WTC11 (cell line): Measurements from ENCODE around the gene CLCF1. TPM values are rescaled to one million over a fixed set of nuclear protein-coding genes. Genes with fewer than 3 reads are reported as not detected.
A peak's percentile ranks its signal among the peaks of the same experiment; 100 is the strongest.

Source experiments
- ATAC-seq: fragments of 200-7000 bp; cut with Tn5 transposase; 2 replicates; pipeline ENCODE4 v1.10.0; 2021; ENCODE audit warnings: mild to moderate bottlenecking, moderate library complexity
- CTCF ChIA-PET: fragments of 300-600 bp; sonication (Branson Sonifier 250); formaldehyde crosslinking; loops from one replicate; lab custom pipeline; 2021; ENCODE audit warnings: antibody characterized with exemption; lab: Charles Lee
- POLR2A ChIA-PET: fragments of 350-600 bp; sonication (Branson Sonifier 250); formaldehyde crosslinking; loops from one replicate; lab custom pipeline; 2021; ENCODE audit warnings: antibody characterized with exemption; lab: Charles Lee
- DNase-seq: peaks from one replicate; pipeline ENCODE4 v3.0.0; 2021; ENCODE audit warnings: low spot score
- H3K27ac Mint-ChIP-seq: 2 replicates; pipeline ENCODE4 v1.8.0; 2021; ENCODE audit warnings: mixed read lengths
- H3K27me3 Mint-ChIP-seq: 2 replicates; pipeline ENCODE4 v1.8.0; 2021; ENCODE audit warnings: low read depth, mild to moderate bottlenecking, moderate library complexity, mixed read lengths
- H3K36me3 Mint-ChIP-seq: 2 replicates; pipeline ENCODE4 v1.8.0; 2021; ENCODE audit warnings: mixed read lengths
- H3K4me1 Mint-ChIP-seq: 2 replicates; pipeline ENCODE4 v1.8.0; 2022; ENCODE audit warnings: mixed read lengths
- H3K4me3 Mint-ChIP-seq: 2 replicates; pipeline ENCODE4 v1.8.0; 2021; ENCODE audit warnings: mild to moderate bottlenecking, moderate library complexity, mixed read lengths
- H3K9me3 Mint-ChIP-seq: 2 replicates; pipeline ENCODE4 v1.8.0; 2021; ENCODE audit warnings: mixed read lengths
- CREB1 ChIP-seq: sonication (generic); formaldehyde crosslinking; IDR thresholded peaks from 2 replicates; pipeline ENCODE4 v1.8.0; 2023; ENCODE audit warnings: mild to moderate bottlenecking, missing genetic modification reagents
- GABPB1 ChIP-seq: sonication (generic); formaldehyde crosslinking; IDR thresholded peaks from 2 replicates; pipeline ENCODE4 v1.8.1; 2023; ENCODE audit warnings: mild to moderate bottlenecking, missing genetic modification reagents
- KAT7 ChIP-seq: sonication (generic); formaldehyde crosslinking; IDR thresholded peaks from 2 replicates; pipeline ENCODE4 v1.8.1; 2023; ENCODE audit warnings: missing genetic modification reagents, mild to moderate bottlenecking, borderline replicate concordance
- MYBL2 ChIP-seq: sonication (generic); formaldehyde crosslinking; IDR thresholded peaks from 2 replicates; pipeline ENCODE4 v1.8.1; 2023; ENCODE audit warnings: mild to moderate bottlenecking, moderate library complexity, missing genetic modification reagents
- NFATC4 ChIP-seq: fragments of 250-450 bp; sonication (Bioruptor Pico); IDR thresholded peaks from 2 replicates; pipeline ENCODE4 v1.9.0; 2021; ENCODE audit warnings: mild to moderate bottlenecking
- NFE2L1 ChIP-seq: sonication (generic); formaldehyde crosslinking; IDR thresholded peaks from 2 replicates; pipeline ENCODE4 v1.8.1; 2023; ENCODE audit warnings: missing genetic modification reagents
- NR2C2 ChIP-seq: sonication (generic); formaldehyde crosslinking; IDR thresholded peaks from 2 replicates; pipeline ENCODE4 v1.8.0; 2022; ENCODE audit warnings: mild to moderate bottlenecking, missing genetic modification reagents
- RELA ChIP-seq: sonication (generic); formaldehyde crosslinking; IDR thresholded peaks from 2 replicates; pipeline ENCODE4 v1.8.1; 2022; ENCODE audit warnings: missing genetic modification reagents, mild to moderate bottlenecking, borderline replicate concordance
- TCF7 ChIP-seq: sonication (generic); formaldehyde crosslinking; IDR thresholded peaks from 2 replicates; pipeline ENCODE4 v1.8.0; 2022; ENCODE audit warnings: mild to moderate bottlenecking, low read depth, missing genetic modification reagents, moderate library complexity
- ZBTB21 ChIP-seq: sonication (generic); formaldehyde crosslinking; IDR thresholded peaks from 2 replicates; pipeline ENCODE4 v1.8.1; 2023; ENCODE audit warnings: mild to moderate bottlenecking, missing genetic modification reagents, borderline replicate concordance
- ZMAT4 ChIP-seq: fragments of 250-450 bp; sonication (Bioruptor Pico); IDR thresholded peaks from 2 replicates; pipeline ENCODE4 v1.9.0; 2021; ENCODE audit warnings: mild to moderate bottlenecking
- ZNF219 ChIP-seq: sonication (generic); formaldehyde crosslinking; IDR thresholded peaks from 2 replicates; pipeline ENCODE4 v1.8.0; 2023; ENCODE audit warnings: missing genetic modification reagents, mild to moderate bottlenecking, borderline replicate concordance
- ZNF416 ChIP-seq: fragments of 250-450 bp; sonication (Bioruptor Pico); IDR thresholded peaks from 2 replicates; pipeline ENCODE4 v1.9.0; 2021; ENCODE audit warnings: mild to moderate bottlenecking, inconsistent platforms
- ZNF423 ChIP-seq: fragments of 250-450 bp; sonication (Bioruptor Pico); IDR thresholded peaks from 2 replicates; pipeline ENCODE4 v2.1.2; 2022; ENCODE audit warnings: mild to moderate bottlenecking, moderate library complexity
- total RNA-seq: library from RNA; stranded (reverse); gene quantifications from 3 replicates; pipeline ENCODE4 v1.2.3, GENCODE V29; 2021
- TF ChIP-seq, protein P1 (sequence below): sonication (generic); formaldehyde crosslinking; IDR thresholded peaks from 2 replicates; pipeline ENCODE4 v1.8.0; 2023; ENCODE audit warnings: missing genetic modification reagents
- TF ChIP-seq, protein P2 (sequence below): fragments of 250-450 bp; sonication (Bioruptor Pico); IDR thresholded peaks from 2 replicates; pipeline ENCODE4 v1.9.0; 2021; ENCODE audit warnings: mild to moderate bottlenecking
- TF ChIP-seq, protein P3 (sequence below): fragments of 200-600 bp; IDR thresholded peaks from 2 replicates; pipeline ENCODE4 v1.8.0; 2022; ENCODE audit warnings: antibody characterized with exemption

CLCF1 gene
- total RNA-seq, 1 experiment from 2014 or later: 0.92 TPM

GRCh38 chr11:67373648-67374570 lies 511 bp upstream of the CLCF1 start (continued):
- TF ChIP-seq ZMAT4 (CRISPR knock-in tag): no peak
- TF ChIP-seq CREB1 (CRISPR knock-in tag): no peak
- TF ChIP-seq GABPB1 (CRISPR knock-in tag): no peak
- no peak for TF ChIP-seq ZNF219 (CRISPR knock-in tag)
- peak; percentile 40; the same call in 1 of the 2 replicates for TF ChIP-seq ZNF423 (CRISPR knock-in tag)
- TF ChIP-seq, protein P1, sequence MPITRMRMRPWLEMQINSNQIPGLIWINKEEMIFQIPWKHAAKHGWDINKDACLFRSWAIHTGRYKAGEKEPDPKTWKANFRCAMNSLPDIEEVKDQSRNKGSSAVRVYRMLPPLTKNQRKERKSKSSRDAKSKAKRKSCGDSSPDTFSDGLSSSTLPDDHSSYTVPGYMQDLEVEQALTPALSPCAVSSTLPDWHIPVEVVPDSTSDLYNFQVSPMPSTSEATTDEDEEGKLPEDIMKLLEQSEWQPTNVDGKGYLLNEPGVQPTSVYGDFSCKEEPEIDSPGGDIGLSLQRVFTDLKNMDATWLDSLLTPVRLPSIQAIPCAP: no peak
- no peak for TF ChIP-seq KAT7 (CRISPR knock-in tag)
- TF ChIP-seq, protein P2, sequence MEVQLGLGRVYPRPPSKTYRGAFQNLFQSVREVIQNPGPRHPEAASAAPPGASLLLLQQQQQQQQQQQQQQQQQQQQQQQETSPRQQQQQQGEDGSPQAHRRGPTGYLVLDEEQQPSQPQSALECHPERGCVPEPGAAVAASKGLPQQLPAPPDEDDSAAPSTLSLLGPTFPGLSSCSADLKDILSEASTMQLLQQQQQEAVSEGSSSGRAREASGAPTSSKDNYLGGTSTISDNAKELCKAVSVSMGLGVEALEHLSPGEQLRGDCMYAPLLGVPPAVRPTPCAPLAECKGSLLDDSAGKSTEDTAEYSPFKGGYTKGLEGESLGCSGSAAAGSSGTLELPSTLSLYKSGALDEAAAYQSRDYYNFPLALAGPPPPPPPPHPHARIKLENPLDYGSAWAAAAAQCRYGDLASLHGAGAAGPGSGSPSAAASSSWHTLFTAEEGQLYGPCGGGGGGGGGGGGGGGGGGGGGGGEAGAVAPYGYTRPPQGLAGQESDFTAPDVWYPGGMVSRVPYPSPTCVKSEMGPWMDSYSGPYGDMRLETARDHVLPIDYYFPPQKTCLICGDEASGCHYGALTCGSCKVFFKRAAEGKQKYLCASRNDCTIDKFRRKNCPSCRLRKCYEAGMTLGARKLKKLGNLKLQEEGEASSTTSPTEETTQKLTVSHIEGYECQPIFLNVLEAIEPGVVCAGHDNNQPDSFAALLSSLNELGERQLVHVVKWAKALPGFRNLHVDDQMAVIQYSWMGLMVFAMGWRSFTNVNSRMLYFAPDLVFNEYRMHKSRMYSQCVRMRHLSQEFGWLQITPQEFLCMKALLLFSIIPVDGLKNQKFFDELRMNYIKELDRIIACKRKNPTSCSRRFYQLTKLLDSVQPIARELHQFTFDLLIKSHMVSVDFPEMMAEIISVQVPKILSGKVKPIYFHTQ (CRISPR knock-in tag): no peak
- no peak for TF ChIP-seq NR2C2
- TF ChIP-seq MYBL2 (CRISPR knock-in tag): no peak
- TF ChIP-seq ZBTB21 (CRISPR knock-in tag): no peak
- no peak for TF ChIP-seq NFATC4 (CRISPR knock-in tag)
- TF ChIP-seq, protein P3, sequence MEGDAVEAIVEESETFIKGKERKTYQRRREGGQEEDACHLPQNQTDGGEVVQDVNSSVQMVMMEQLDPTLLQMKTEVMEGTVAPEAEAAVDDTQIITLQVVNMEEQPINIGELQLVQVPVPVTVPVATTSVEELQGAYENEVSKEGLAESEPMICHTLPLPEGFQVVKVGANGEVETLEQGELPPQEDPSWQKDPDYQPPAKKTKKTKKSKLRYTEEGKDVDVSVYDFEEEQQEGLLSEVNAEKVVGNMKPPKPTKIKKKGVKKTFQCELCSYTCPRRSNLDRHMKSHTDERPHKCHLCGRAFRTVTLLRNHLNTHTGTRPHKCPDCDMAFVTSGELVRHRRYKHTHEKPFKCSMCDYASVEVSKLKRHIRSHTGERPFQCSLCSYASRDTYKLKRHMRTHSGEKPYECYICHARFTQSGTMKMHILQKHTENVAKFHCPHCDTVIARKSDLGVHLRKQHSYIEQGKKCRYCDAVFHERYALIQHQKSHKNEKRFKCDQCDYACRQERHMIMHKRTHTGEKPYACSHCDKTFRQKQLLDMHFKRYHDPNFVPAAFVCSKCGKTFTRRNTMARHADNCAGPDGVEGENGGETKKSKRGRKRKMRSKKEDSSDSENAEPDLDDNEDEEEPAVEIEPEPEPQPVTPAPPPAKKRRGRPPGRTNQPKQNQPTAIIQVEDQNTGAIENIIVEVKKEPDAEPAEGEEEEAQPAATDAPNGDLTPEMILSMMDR: peak; percentile 32; the same call in 1 of the 2 replicates
- no peak for TF ChIP-seq TCF7
- TF ChIP-seq NFE2L1 (CRISPR knock-in tag): 0 out of 2 replicates have a peak, but pooled peaks have one; percentile 15

DNA sequence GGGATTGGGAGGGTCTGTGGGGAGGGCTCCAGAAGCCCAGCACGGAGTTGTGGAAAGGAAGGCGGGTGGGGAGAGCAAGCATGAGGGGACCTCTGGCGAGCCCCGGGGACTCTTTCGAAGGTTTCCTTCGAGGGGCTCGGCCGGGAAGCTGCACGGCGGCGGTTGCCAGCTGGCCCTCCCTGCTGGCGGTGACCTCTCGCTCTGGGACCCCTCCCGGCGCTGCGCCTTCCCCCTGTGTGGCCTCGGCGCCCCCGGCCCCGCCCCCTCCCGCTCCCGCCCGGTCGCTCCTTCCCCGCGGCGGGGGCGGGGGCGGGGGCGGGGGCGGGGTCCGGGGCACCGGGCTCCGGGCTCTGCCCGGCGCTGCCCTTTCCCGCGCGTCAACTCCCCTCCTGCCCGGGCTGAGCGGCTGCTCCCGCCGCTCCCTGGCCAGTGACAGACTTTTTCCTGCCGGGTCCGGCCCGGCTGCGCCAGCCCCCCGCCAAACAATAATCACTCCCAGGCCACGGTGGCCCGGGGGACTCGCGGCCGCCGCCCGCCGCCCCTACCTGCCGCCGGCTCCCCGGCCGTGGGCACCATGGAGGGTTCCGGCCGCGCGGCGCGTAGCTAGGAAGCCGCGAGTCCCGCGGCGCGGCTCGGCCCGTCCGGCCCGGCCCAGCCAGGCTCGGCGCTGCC lies 941 bp downstream of the CLCF1 start:
- peaks cover 84% of the 10 kb centered on the region for H3K27me3 Mint-ChIP-seq
- CTCF ChIA-PET: interaction anchor here (0.6 to 25.7 kb wide), 20 partner anchors 9 to 429 kb away, joined by 3 to 842 read pairs (median 6); partner anchors contain the start of genes POLD4, PPP1CA, RAD9A and TMEM134
- H3K36me3 Mint-ChIP-seq: no peaks in the 10 kb centered on the region
- peak overlapping the region; percentile 66 for H3K4me3 Mint-ChIP-seq
- peaks cover 46% of the 10 kb centered on the region for H3K4me1 Mint-ChIP-seq
- no peak for ATAC-seq
- DNase-seq: peak; percentile 51
- H3K9me3 Mint-ChIP-seq: no peaks in the 10 kb centered on the region
- TF ChIP-seq ZNF416 (CRISPR knock-in tag) (0 out of 2 replicates have a peak, but pooled peaks have one; percentile 37), RELA (no peak)
- no peak overlapping the region for H3K27ac Mint-ChIP-seq
- POLR2A ChIA-PET: interaction anchor here (0.5 kb wide), 1 partner anchor 20 kb away, joined by 6 read pairs; no protein-coding TSS in a partner anchor
